SK-N-SH (cell line): ENCODE data around the gene NOTCH3. TPM values are rescaled to one million over a fixed set of nuclear protein-coding genes. Genes with fewer than 3 reads are reported as not detected.

Experiments
- CTCF ChIA-PET: fragments of 300-600, 350-600 bp; formaldehyde crosslinking; extraction: SDS; loops from one replicate; lab custom pipeline; 2021; lab: Yijun Ruan, JAX
- POLR2A ChIA-PET: fragments of 350-600 bp; sonication (Branson Sonifier 250); formaldehyde crosslinking; extraction: SDS; loops from one replicate; lab custom pipeline; 2020; ENCODE audit warnings: antibody characterized with exemption, inconsistent platforms; lab: Yijun Ruan, JAX
- DNase-seq: peaks from one replicate; pipeline ENCODE4 v3.0.0; 2012
- H2AFZ ChIP-seq: fragments of 200-600 bp; sonication (generic); 2 replicates; pipeline ENCODE4 v1.8.1; 2016; ENCODE audit warnings: antibody characterized with exemption, mild to moderate bottlenecking, low read depth
- H3F3A ChIP-seq: fragments of 200-600 bp; sonication (generic); replicated peaks from 2 replicates; pipeline ENCODE3; 2016; ENCODE audit warnings: antibody characterized with exemption, mild to moderate bottlenecking; ENCODE audit not compliant: insufficient read depth
- H3K27ac ChIP-seq, 2 experiments: fragments of 200-500 bp in 1 of 2; fragments of 200-600 bp in 1 of 2; sonication (Bioruptor generic) in 1 of 2; sonication (generic), shearing (Covaris generic) in 1 of 2; 2 replicates each; pipeline versions ENCODE4 v1.5.1 to v1.6.1; 2014 to 2016; ENCODE audit warnings: low read depth in 2 of 2, inconsistent platforms in 1 of 2, low read length in 1 of 2, mild to moderate bottlenecking in 1 of 2, mixed read lengths in 1 of 2
- H3K27me3 ChIP-seq: fragments of 200-600 bp; sonication (generic), shearing (Covaris generic); 2 replicates; pipeline ENCODE4 v1.6.1; 2016; ENCODE audit warnings: mixed run types; ENCODE audit not compliant: insufficient read depth
- H3K36me3 ChIP-seq, 2 experiments: fragments of 200-500 bp in 1 of 2; fragments of 200-600 bp in 1 of 2; sonication (Bioruptor generic) in 1 of 2; sonication (generic) in 1 of 2; replicated peaks in 1 of 2; 2 replicates each; pipeline versions ENCODE3 to v1.5.1; 2014 to 2016; ENCODE audit warnings: low read length in 1 of 2, mild to moderate bottlenecking in 1 of 2; ENCODE audit not compliant: insufficient read depth in 2 of 2, control insufficient read depth in 1 of 2
- H3K4me1 ChIP-seq, 2 experiments: fragments of 200-500 bp in 1 of 2; fragments of 200-600 bp in 1 of 2; sonication (Bioruptor generic) in 1 of 2; sonication (generic), shearing (Covaris generic) in 1 of 2; 2 replicates each; pipeline versions ENCODE4 v1.5.1 to v1.6.1; 2014 to 2016; ENCODE audit warnings: low read depth in 1 of 2, low read length in 1 of 2, mixed run types in 1 of 2; ENCODE audit not compliant: insufficient read depth in 2 of 2, control insufficient read depth in 1 of 2
- H3K4me2 ChIP-seq: fragments of 200-600 bp; sonication (generic), shearing (Covaris generic); 2 replicates; pipeline ENCODE4 v1.6.1; 2017; ENCODE audit warnings: mixed run types
- H3K4me3 ChIP-seq, 2 experiments: fragments of 200-500 bp in 1 of 2; fragments of 200-600 bp in 1 of 2; sonication (Bioruptor generic) in 1 of 2; sonication (generic), shearing (Covaris generic) in 1 of 2; 2 replicates each; pipeline versions ENCODE4 v1.5.1 to v1.8.1; 2014 to 2016; ENCODE audit warnings: low read depth in 2 of 2, inconsistent platforms in 1 of 2, low read length in 1 of 2, mild to moderate bottlenecking in 1 of 2, mixed read lengths in 1 of 2, moderate library complexity in 1 of 2
- H3K79me2 ChIP-seq: fragments of 200-600 bp; sonication (generic); 2 replicates; pipeline ENCODE4 v1.8.1; 2017; ENCODE audit warnings: mild to moderate bottlenecking; ENCODE audit not compliant: insufficient read depth
- H3K9ac ChIP-seq: fragments of 200-600 bp; sonication (generic); 2 replicates; pipeline ENCODE4 v1.6.1; 2017; ENCODE audit warnings: mixed run types
- H3K9me2 ChIP-seq: fragments of 200-600 bp; sonication (generic); 2 replicates; pipeline ENCODE4 v1.6.1; 2017; ENCODE audit warnings: mixed run types
- H3K9me3 ChIP-seq: fragments of 200-600 bp; sonication (generic); 2 replicates; pipeline ENCODE4 v1.6.1; 2017; ENCODE audit warnings: mixed run types, mild to moderate bottlenecking, moderate library complexity
- H4K20me1 ChIP-seq: fragments of 200-600 bp; sonication (generic); 2 replicates; pipeline ENCODE4 v1.6.1; 2017; ENCODE audit warnings: mild to moderate bottlenecking, mixed run types; ENCODE audit not compliant: insufficient read depth
- ELF1 ChIP-seq: IDR thresholded peaks from 2 replicates; pipeline ENCODE4 v1.4.0; 2012
- EZH2phosphoT487 ChIP-seq: fragments of 200-600 bp; sonication (generic); IDR thresholded peaks from 2 replicates; pipeline ENCODE4 v1.6.1; 2017; ENCODE audit warnings: low read depth, mixed run types, mild to moderate bottlenecking, antibody characterized with exemption, moderate library complexity, borderline replicate concordance
- GABPA ChIP-seq: IDR thresholded peaks from 2 replicates; pipeline ENCODE4 v1.4.0; 2012; ENCODE audit warnings: low read depth, mild to moderate bottlenecking
- IRF3 ChIP-seq: fragments of 150-350 bp; IDR thresholded peaks from 2 replicates; pipeline ENCODE4 v1.6.1; 2016; ENCODE audit warnings: mild to moderate bottlenecking, low read depth, low read length
- JUND ChIP-seq: IDR thresholded peaks from 2 replicates; pipeline ENCODE4 v1.4.0; 2012
- NFIC ChIP-seq: IDR thresholded peaks from 2 replicates; pipeline ENCODE4 v1.4.0; 2012; ENCODE audit warnings: borderline replicate concordance
- POLR2AphosphoS5 ChIP-seq: IDR thresholded peaks from 2 replicates; pipeline ENCODE4 v1.6.1; 2012; ENCODE audit warnings: low read depth, low read length
- RAD21 ChIP-seq: IDR thresholded peaks from 2 replicates; pipeline ENCODE4 v1.6.1; 2012; ENCODE audit warnings: mild to moderate bottlenecking, low read length
- RCOR1 ChIP-seq: fragments of 150-350 bp; IDR thresholded peaks from 2 replicates; pipeline ENCODE4 v1.6.1; 2017; ENCODE audit warnings: antibody characterized with exemption, low read length
- RFX5 ChIP-seq: IDR thresholded peaks from 2 replicates; pipeline ENCODE4 v1.6.1; 2012; ENCODE audit warnings: mild to moderate bottlenecking, improper control_type of control experiment, low read length
- RXRA ChIP-seq: IDR thresholded peaks from 2 replicates; pipeline ENCODE4 v1.4.0; 2012; ENCODE audit warnings: low read depth, mild to moderate bottlenecking, borderline replicate concordance
- TAF1 ChIP-seq: IDR thresholded peaks from 2 replicates; pipeline ENCODE4 v1.6.1; 2012; ENCODE audit warnings: low read depth, mild to moderate bottlenecking, low read length, moderate library complexity, borderline replicate concordance
- TCF12 ChIP-seq: IDR thresholded peaks from 2 replicates; pipeline ENCODE4 v1.4.0; 2012
- TEAD4 ChIP-seq: IDR thresholded peaks from 2 replicates; pipeline ENCODE4 v1.4.0; 2012; ENCODE audit warnings: mild to moderate bottlenecking, borderline replicate concordance; ENCODE audit not compliant: insufficient read depth
- USF2 ChIP-seq: fragments of 150-350 bp; IDR thresholded peaks from 2 replicates; pipeline ENCODE4 v1.6.1; 2017; ENCODE audit warnings: antibody characterized with exemption, low read length, low read depth, borderline replicate concordance
- YY1 ChIP-seq: IDR thresholded peaks from 2 replicates; pipeline ENCODE4 v1.4.0; 2012; ENCODE audit warnings: low read depth, mild to moderate bottlenecking
- ZBTB33 ChIP-seq: IDR thresholded peaks from 2 replicates; pipeline ENCODE4 v1.4.0; 2012; ENCODE audit warnings: low read depth, borderline replicate concordance
- polyA plus RNA-seq, 3 experiments: library from polyadenylated mRNA; depleted of rRNA; stranded (reverse); fragments of >200 nt; gene quantifications; 2 replicates each; pipeline ENCODE4 v1.2.3, GENCODE V29; 2012

Gene NOTCH3
- polyA plus RNA-seq, 1 of the 3 experiments (the other 2 are of a cell fraction): 7.0 TPM

- Histone ChIP-seq H4K20me1 (no peaks in the 10 kb centered on the region), H3K4me1 (no peaks in the 10 kb centered on the region), H3K9me3 (no peaks in the 10 kb centered on the region), H3K4me2 (no peak overlapping the region), H2AFZ (peak overlapping the region; percentile 24; the same call in 1 of the 2 replicates), H3K27ac (no peak overlapping the region), H3K4me3 (no peak overlapping the region), H3K79me2 (no peaks in the 10 kb centered on the region), H3K36me3 (no peaks in the 10 kb centered on the region), H3F3A (no peaks in the 10 kb centered on the region), H3K9ac (no peak overlapping the region), H3K27me3 (no peaks in the 10 kb centered on the region; the same call in none of the 2 replicates), H3K9me2 (no peaks in the 10 kb centered on the region)
- POLR2A ChIA-PET: no interaction called here
- no peak for TF ChIP-seq POLR2AphosphoS5
- no peak for TF ChIP-seq USF2
- TF ChIP-seq TEAD4: no peak
- TF ChIP-seq RCOR1: no peak
- no peak for TF ChIP-seq TAF1
- no peak for TF ChIP-seq RAD21
- TF ChIP-seq YY1: no peak
- no peak for TF ChIP-seq RFX5
- TF ChIP-seq GABPA: no peak
- no peak for TF ChIP-seq IRF3
- no peak for TF ChIP-seq TCF12
- TF ChIP-seq ELF1: no peak
- TF ChIP-seq EZH2phosphoT487: no peak
- no peak for TF ChIP-seq RXRA
- no peak for TF ChIP-seq ZBTB33
- TF ChIP-seq JUND: no peak
- TF ChIP-seq NFIC: no peak
- no peak for DNase-seq
- CTCF ChIA-PET: no interaction called here
These were observed 63.0 kb downstream of the NOTCH3 start for GRCh38 chr19:15137777-15138176.
